Amniotic epithelial cell (primary cell): ENCODE data around the gene MTA3.

Experiments
- DNase-seq: peaks from one replicate; pipeline ENCODE4 v3.0.0-alpha.2; 2010; ENCODE audit warnings: low read depth

Gene MTA3

DNA sequence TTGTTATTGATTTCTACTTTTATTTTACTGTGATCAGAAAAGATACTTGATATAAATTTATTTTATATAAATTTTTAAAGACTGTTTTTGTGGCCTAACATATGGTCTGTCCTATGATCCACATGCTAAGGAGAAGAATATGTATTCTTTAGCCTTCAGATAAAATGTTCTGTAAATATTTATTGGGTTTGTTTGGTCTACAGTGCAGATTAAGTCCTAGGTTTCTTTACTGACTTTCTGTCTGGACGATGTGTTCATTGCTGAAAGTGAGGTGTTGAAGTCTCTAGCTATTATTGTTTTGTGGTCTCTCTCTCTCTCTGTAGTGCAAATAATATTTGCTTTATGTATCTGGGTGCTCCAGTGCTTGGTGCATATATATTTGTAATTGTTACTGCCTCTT is 165.4 kb downstream of the MTA3 start:
- DNase-seq = no peak

DNA sequence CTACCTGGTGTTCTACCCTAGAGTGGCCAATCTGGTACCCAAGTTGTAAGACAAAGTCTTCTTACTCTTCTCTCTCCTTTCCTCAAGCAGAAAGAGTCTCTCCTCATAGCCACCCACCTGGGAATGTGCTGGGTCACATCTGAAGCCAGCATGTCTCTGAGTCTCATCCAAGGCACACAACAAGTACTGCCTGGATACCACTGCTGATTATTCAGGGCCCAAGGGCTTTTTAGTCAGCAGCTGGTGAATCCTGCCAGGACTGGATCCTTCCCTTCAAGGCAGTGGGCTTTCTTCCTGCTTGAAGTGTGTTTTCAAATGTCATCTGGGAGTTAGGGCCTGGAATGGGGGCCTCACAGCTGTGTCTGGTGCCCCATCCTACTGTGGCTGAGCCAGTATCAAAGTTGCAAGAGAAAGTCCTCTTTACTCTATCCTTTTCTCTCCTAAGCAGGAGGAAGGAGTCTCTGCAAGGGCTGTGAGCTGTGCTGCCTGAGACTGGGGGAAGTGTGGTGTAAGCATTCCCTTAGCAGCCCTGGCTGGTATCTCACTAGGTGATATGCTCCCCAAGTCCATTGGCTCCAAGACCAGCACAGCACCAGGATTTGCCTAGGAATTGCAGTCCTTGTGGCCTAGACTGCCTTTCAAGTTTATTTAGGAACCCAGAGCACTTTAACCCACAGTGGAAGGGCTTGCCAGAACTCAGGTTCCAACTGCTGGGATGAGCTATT is 168.3 kb downstream of the MTA3 start:
- no peak for DNase-seq

DNA sequence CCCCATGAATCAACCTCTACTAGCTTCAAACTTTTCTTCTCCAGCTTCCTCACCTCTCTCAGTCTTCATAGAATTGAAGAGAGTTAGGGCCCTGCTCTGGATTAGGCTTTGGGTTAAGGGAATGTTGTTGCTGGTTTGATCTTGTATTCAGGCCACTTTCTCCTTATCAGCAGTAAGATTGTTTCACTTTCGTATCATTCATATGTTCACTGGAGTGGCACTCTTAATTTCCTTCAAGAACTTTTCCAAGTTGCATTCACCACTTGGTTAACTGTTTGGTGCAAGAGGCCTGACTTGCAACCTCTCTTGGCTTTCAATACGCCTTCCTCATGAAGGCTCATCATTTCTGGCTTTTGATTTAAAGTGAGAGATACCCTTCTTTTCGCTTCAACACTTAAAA is 172.7 kb downstream of the MTA3 start:
- DNase-seq = no peak

DNA sequence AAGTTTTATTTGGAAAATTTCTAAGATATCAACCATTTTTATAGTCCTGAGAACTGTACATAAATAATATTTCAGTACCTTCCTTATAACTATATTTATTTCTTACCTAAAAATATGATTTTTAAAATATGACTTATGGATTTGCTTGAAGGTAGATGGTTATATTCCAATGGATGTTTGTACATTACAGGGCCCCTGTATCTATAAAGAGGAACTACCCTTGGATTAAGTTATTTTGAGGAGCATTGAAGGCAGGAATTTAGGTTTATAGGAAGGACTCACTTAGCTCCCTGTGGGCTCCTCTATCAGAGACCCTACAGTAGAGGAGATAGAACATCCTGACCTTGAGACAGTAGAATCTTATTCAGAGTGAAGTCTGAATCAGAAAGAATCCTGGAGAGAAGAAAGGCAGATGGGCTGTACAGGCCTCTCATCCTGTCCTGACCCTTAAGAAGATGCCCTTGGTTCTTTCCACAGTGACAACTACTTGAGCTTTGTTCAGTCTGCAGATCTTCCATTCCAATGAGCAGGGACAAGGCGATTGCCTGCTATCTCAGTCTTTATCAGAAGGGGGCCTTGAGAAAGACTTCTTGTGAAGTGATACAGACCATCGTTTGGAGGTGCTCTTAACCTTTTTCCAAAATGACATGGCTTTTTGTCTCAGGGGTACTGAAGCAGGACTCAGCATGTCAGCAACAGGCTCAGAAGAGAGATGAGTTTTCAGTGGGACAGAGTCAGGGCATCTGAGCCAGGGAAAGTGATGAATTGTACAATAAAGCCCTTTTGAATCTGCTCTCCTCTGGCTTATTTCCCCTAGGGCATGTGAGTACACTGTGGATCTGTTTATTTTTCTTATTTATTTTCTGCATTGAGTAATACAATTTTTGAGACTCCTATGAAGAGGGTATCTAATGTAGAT is 174.6 kb downstream of the MTA3 start:
- no peak for DNase-seq

DNA sequence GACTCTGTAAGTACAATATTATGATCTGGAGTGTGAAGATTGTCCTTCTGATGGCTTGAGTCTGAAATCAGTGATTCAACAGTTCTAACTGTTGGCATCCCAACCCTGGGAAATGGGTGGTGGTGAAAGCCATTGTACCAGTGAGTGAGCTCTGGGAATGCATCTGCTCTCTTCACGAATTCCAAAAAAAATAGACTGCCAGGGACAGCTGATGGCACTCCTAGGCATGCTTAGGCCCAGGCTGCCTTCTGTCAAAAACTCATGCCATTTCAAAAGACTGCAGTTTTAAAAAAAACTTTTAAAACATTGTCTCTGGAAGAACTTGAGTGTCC is 175.2 kb downstream of the MTA3 start:
- no peak for DNase-seq

DNA sequence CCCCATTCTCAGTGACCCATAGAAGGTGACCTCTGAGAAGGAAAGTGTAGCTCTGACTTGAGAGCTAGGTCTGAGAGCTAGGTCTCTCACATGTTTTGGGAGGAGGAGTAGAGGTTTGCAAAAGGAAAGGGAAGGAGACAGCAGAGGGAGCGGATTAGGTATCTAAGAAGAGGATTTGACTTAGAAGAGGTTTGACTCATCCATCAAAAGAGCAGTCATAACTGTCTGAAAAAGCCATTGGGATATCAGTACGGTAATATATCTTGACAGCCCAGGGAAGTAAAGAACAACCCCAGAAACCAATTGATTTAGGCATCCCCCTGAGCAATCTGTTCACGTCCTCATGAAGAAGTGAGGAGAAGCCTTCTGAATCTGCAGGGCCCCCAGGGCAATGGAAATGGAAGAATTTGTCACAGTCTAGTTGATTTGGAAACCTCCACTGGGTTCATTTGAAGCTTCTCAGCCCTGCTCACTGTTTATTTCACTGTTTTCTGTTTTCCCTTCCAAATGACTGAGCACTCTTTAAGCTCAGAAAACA is 176.2 kb downstream of the MTA3 start:
- no peak for DNase-seq

DNA sequence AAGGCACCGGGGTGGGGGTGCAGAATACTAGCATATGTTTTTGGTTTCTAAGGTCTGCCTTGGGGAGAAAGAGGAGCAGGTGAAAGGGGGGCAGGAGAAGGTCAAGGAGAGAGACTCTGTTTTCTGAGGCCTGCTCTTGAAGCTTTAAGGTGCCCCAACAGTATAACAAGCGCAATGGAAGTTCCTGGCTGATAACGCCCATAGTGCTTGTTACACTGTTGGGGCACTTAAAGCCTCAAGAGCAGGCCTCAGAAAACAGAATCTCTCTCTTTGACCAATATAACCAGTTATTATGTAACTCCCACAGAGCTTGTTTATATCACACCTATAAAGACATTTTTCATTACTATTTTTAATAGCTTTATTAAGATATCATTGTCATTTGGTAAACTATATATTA is 179.0 kb downstream of the MTA3 start:
- no peak for DNase-seq

DNA sequence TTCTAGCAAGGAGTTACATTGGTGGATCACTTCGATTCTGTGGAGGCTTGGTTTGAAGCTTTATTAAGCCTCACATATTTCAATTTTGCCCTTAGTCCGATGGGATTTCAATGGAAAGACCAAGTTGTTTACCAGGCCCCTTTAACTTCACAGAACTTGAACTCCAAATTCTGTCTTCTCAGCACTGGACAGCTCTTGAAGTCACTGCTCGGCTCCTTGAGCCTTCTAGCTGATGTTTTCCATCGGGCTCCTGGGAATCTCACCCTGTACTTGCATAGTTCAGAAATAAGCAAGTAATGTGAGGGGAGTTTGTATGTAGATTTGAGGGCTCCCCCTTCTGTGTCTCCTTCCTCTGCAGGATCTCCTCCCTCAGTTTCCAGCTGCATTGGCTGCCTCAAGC is 180.4 kb downstream of the MTA3 start:
- no peak for DNase-seq

DNA sequence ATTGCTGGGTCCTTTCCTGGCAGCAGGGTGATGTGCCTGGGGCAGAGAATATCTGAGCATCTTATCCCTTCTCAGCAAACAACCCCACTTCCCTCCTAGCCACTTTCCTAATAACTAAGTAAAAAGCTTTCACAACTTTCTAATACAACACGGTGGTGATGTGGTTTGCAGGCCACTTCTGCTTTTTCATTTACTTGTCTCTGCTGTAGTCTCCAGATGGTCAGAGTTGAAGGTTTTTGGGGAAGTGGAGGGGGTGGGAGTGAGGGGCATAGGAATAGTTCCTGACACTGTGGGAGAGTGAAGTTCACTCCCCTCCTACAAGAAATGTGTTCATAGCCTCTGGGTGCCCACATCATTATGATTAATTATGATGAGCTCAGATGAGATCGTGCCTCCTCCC is 183.9 kb downstream of the MTA3 start:
- peak; percentile 5 for DNase-seq

DNA sequence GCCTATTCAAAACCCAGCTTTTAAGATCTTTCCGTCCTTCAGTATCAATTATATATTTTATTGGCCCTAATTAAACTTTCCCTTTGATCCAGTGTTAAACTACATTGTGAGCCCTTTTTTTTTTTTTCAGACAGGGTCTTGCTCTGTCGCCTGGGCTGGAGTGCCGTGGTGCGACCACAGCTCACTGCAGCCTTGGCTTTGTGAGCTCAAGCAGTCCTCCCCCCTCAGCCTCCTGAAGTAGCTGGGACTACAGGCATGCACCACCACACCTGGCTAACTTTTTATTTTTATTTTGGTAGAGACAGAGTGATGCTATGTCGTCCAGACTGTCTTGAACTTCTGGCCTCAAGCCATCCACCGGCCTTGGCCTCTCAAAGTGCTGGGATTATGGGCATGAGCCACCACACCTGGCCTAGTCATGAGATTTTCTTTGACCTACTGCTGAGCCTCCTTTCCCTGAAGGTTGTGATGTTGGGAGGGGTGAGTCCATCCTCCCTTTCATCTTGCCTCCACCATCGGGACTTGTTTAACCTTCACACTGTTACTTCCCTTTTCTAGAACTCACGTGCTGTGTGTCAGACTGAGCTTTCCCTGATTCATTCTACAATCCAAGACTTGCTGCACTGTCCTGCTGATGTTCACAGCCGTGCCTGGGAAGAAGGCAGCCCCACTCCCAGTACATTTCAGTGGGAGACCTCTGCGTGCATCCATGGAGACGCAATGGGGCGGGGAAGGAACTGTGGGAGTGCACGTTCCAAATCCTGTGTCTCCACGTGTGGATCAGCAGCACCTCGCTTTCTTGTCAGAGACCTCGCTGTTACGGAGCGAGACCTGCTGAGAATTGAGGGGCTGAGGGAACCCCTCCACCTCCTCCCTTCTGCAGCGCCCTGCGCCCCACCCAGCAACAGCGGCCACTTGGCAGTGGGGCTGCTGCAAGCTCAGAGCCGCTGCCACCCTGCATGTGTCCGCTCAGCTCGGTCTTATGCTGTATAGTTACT is 184.7 kb downstream of the MTA3 start:
- DNase-seq = peak; percentile 12

DNA sequence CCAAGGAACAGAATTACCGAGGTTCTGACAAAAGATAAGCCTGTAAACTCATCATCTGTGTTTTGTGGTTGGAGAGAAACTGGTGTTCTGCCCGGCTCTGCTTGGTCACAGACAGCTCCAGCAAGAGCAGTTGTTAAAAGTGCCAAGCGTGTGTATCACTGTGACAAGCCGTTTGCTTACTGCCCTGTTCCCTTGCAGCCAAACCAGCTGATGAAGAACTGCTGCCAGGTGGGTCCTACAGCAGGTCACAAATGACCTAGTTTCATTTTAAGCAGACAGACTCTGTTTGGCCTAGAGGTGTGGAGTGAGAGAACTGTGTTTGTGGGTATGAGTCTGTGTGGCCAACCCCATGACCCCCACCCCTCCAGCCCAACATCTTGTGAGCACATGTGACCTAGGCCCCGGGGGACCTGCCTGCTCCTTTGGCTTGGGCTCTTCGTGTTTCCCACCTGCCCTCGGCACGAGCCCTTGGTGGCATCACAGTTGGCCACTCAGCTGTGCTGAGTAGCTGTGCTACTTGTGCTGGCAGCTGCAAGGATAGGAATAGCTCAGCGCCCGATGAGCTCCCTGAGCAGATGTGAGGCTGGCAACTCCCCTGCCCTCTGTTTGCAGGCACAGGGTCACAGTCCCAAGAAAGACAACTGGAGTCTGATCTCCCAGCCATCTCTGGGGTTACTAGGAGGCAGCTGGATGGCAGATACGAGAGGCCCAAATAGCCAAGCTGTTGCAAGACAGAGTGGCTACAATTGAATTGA is 185.8 kb downstream of the MTA3 start:
- peak; percentile 60 for DNase-seq

DNA sequence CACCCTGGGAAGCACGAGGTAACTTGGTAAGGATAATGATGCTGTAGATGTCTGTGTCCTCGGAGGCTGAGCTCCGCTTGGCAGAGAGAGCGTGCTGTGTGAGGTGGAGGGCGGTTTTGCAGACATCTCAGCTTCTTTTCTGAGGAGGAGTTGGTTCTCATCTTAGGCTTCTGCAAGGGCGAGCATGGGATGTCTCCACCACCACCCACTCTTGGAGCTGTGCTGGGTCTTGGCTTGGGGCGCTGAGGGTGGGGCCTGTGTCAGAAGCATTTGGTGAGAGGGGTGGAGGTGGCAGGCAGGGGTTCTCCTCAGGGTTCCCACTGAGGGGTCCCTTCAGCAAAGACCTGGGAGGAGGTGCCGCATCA is 186.3 kb downstream of the MTA3 start:
- DNase-seq = no peak

DNA sequence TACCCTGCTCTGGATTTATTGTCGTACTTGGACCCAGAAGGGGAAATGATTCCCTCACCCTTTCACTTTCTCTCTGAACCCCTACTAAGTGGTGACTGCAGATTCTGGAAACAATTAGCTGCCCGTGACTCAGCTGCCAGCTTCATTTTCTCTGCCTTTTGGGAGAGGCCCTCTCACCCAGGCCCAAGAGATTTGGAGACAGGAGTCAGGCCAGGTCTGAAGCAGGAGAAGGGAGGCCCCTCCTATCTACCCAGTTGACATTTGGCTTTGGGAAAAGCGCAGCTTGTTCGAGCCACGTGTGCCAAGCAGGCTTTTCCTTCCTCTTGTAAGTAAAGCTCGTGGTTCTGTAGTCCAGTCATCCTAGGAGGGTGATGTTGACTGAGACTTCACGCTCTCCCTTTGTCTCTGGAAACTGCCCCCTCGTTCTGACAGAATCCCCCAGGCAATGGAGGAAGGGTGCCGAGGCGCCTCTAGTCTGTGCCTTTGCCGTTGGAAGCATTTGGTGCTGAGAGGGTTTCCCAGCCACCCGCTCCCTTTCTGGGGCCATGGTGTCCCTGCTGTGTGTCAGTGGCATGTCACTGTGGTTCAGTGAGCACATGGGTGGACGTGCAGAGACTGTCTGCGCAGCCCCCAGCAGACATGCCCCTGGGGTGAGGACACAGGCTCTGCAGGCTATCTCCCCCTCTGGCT is 186.9 kb downstream of the MTA3 start:
- no peak for DNase-seq

DNA sequence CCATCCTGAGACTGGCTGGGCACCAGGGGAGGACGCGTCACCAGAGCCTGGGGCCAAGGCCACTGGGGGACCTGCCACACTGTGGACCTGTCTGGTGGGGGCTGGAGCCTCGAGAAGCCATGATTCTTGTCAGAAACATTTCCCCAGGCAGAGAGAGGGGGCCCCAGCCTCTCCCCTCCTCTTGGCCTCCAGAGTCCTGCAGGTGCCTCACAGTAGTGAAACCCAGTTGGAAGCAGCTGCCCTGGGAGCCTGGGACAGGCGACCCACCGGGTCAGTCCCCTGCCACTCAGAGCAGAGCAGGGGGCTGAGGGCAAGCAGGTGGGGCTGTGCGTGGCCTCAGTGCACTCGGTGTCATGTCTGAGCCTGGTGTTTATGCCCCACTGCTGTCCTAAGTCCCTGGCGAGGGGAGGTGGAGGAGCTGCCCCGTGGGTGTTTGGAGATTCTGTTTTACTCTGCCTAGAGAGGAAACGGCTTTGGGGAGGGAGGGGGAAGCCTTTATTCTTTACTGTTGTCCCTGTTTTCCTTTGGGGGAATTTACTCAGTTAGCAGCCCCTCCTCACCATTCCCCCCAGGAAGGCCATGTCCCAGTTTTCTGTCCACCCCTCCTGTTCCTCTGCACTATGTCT is 187.8 kb downstream of the MTA3 start:
- DNase-seq = no peak

DNA sequence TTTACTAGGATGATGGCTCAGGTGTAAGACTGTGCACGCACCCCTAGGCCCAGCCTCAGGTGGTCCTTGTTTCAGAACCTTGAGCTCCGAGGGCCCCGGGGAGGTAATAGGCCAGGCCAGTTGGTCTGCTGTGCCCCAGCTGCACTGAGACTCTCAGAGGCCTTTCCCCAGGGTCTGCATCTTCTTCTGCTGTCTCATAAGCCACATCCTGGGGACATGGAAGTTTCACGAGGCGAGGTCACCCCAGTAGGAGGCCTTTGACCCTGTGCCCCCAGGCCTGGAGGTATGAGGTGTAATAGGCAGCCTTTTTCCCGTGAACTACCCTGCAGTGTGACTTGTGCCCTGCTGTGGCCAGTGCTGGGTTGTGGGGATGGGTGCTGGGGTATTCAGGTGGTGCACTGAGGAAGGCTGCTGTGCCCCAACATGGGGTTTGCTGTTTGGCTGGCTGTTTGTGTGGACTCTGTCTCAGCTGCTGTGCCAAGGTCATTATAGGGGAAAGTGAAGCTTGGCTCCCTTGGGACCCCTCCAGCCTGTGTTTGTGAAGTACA is 188.6 kb downstream of the MTA3 start:
- DNase-seq = no peak

DNA sequence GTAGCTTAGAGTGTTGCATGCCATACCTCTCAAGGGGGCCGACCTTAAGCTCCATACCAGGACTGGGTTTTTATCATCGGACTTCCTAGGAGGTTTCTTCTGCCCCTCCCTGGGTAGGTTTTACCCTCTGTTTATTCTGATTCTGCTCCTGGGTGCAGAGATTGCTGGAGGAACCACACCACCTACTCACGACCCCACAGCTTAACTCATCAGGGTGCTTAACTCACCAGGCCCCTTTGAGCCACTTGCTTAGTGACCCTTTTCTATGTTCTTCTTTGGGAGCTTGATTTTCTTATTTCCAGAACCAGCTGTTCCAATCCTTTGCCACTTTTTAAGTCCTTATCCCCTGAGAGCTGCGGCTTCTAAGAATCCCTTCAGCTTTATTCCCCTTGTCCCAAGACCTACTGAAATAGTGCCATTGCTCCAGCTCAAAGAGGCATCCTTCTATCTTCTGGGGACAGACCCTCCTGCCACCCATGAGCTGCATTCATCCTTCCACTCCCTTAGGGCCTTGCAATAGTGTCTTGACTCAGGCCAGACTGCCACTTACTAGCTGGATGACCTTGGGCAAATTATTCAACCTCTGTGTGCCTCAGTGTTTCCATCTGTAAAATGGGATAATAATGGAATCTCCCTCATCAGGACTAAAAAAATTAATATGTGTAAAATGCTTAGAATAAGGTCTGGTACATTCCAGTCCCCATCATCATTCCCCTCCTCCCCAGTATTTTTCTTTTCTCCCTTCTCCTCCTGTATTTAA is 189.7 kb downstream of the MTA3 start:
- no peak for DNase-seq

DNA sequence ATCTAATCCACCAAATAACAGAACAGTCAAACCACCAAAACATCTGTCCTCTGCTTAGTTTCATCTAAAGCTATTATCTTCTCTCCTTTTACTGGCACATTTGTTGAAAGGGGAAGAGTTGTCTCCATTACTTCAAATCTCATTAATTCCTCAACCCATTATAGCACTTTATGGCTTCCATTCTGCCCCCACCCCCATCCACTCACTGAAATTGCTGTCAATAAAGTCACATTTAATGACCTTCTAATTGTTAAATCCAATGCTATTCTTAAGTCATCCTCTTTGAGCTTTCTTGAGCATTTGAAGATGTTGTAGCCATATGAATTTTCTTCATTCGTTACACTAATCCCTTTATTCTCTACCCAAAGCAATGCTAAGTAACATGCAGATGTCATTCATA is 190.3 kb downstream of the MTA3 start:
- no peak for DNase-seq

DNA sequence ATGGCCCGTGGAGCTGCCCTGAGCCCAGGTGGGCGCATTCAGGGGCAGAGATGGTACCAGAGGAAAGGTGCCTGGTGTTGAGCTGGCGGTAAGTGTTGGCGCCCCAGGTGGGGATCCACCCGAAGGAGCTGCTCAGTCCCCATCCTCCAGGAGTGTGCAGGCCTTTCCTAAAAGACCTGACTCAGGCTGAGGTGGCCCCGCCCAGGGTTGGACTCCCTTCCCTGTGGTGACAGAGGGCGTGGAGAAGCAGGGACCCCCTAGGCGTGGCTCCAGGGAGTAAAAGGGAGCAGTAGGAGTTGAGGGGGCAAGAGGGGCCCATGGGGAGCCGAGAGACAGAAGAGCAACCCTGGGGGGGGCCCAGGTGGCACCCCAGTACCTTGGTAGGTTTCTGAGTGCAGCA is 193.1 kb downstream of the MTA3 start:
- no peak for DNase-seq

DNA sequence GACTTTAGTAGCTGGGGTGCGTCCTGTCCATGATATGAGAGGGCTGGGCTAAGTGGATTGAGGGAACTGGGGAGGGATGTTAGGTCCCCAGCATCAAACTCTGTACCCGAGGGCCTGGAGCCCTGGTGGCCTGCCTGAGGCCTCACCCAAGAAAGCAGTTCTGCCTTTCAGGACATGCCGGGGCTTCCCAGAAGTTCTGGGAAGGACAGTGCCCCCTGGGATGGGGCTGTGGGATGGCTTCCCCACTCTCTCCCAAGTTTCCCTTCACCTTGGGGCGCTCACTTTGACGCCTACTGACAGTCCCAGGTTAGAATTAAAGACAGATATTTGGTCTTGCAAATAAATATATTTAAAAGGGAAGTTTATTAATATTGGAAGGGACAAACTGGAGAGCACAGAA is 193.7 kb downstream of the MTA3 start:
- DNase-seq = no peak
